HG03095 (cell line): ENCODE measurements around the gene TAT.
"Not testable (repeated sequence)": the region's sequence is repeated elsewhere in the genome, so short reads cannot be mapped to it uniquely, and the experiment has no call there.

Experiments
- ATAC-seq: cut with Tn5 transposase; IDR thresholded peaks from one replicate; pipeline ENCODE4 v1.9.1; 2021; ENCODE audit warnings: moderate library complexity; ENCODE audit not compliant: unreplicated experiment

Gene TAT

GRCh38 chr16:71576971-71577370 lies at the start of gene TAT:
TAT (minus strand) TSS chr16:71577092; CDS start chr16:71576415, 677 bp downstream.
- no peak for ATAC-seq

GRCh38 chr16:71626018-71626857 lies 49.3 kb upstream of the TAT start, which contains the start of gene MARVELD3:
MARVELD3 (plus strand) TSS chr16:71626184; CDS start chr16:71626230, 46 bp downstream.
- ATAC-seq: no peak

GRCh38 chr16:71625113-71625850 lies 48.4 kb upstream of the TAT start:
- no peak for ATAC-seq

GRCh38 chr16:71623597-71623996 lies 46.7 kb upstream of the TAT start:
- no peak for ATAC-seq

GRCh38 chr16:71622088-71622487 lies 45.2 kb upstream of the TAT start:
- ATAC-seq: no peak

GRCh38 chr16:71618429-71618828 lies 41.5 kb upstream of the TAT start:
- no peak for ATAC-seq

- ATAC-seq: not testable (repeated sequence)
Measured at GRCh38 chr16:71614956-71615355, 38.1 kb upstream of the TAT start.

- peak; percentile 40 for ATAC-seq
Measured at GRCh38 chr16:71610936-71611871, 34.3 kb upstream of the TAT start.

GRCh38 chr16:71610447-71610846 lies 33.6 kb upstream of the TAT start:
- ATAC-seq: no peak

GRCh38 chr16:71609066-71609465 lies 32.2 kb upstream of the TAT start:
- ATAC-seq: no peak

- ATAC-seq: no peak
Measured at GRCh38 chr16:71600822-71601221, 23.9 kb upstream of the TAT start.

GRCh38 chr16:71598426-71598825 lies 21.5 kb upstream of the TAT start:
- ATAC-seq: not testable (repeated sequence)

- ATAC-seq: not testable (repeated sequence)
Measured at GRCh38 chr16:71595340-71595826, 18.5 kb upstream of the TAT start.

- ATAC-seq: no peak
Measured at GRCh38 chr16:71594000-71594646, 17.2 kb upstream of the TAT start.

GRCh38 chr16:71593048-71593999 lies 16.4 kb upstream of the TAT start:
- ATAC-seq: no peak

- no peak for ATAC-seq
Measured at GRCh38 chr16:71591917-71592316, 15.0 kb upstream of the TAT start.

GRCh38 chr16:71590584-71590983 lies 13.7 kb upstream of the TAT start:
- ATAC-seq: no peak

- not testable (repeated sequence) for ATAC-seq
Measured at GRCh38 chr16:71590071-71590470, 13.2 kb upstream of the TAT start.

GRCh38 chr16:71589334-71589733 lies 12.4 kb upstream of the TAT start:
- ATAC-seq: not testable (repeated sequence)
